ENCODE data around the gene RUNDC1. TPM values are rescaled to one million over a fixed set of nuclear protein-coding genes. Genes with fewer than 3 reads are reported as not detected.

RUNDC1 gene
- total RNA-seq, 4 donors from 2014 or later: 18.1 to 43.8 (median 27.8) TPM

DNA sequence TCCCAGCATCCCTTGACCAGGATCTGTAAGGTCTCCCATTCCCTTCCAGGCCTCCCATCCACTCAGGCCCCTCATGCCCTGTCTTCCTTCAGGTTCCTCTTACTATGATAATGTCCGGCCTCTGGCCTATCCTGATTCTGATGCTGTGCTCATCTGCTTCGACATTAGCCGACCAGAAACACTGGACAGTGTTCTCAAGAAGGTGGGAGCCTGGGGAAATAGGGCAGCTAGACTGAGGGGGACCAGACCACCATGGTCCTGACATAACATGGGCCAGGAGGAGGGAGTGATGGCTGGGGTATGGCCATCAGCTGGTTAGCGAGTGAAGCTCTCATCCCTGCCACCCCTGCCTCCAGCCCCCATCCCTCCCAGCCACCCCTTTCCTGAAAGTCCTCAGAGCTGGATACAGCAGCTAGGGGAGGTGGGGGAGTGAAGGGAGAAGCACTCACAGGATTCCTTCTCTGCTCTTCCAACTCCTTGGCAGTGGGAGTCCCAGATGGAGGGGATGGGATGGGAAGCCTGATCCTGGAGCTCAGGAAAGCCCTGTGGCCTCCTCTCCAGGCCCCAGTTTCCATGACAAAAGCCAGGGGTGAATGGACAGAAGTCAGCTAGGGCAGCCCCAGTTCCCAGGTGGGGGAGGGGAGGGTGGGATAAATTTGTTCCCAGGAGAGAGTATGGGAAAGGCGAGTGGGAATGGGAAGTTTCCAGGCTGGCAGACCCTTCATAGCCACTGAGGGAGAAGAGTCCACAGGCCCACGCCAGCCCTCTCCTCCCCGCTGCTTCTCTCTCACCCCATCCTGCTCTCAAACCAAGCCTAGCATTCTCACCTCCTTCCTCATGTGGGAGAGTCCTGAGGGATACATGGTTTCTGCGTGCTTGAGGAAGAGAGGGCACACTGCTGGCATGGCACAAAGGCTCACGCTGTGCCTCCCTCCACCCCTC is 47.0 kb downstream of the RUNDC1 start:
- no peak overlapping the region for H3K27ac ChIP-seq
- in situ Hi-C loops (cut with MboI; ENCODE audit: low pct_ligation_motif_present in 1 of 4, low pct_unique_long_range_greater_than_20kb in 1 of 4, low sequenced_read_pairs in 3 of 4) (loop anchor here in 1 of 4 donors (25.0 kb wide), 1 partner anchor 310 kb away; no protein-coding TSS in a partner anchor), intact Hi-C loops (cut with DNase I; ENCODE audit: low total_unique reads) (no loop called here)
- peaks cover 3% of the 10 kb centered on the region for H3K27me3 ChIP-seq
- no peak for DNase-seq
- H3K4me1 ChIP-seq: peaks cover 6 to 17% (median 12%) of the 10 kb centered on the region in 4 donors
- TF ChIP-seq POLR2AphosphoS5 (IDR thresholded peaks at IDR 0.05) (no peak), EP300 (IDR thresholded peaks at IDR 0.05; ENCODE audit: low read depth) (no peak), POLR2A (IDR thresholded peaks at IDR 0.05) (no peak)
- TF ChIP-seq, protein P1, sequence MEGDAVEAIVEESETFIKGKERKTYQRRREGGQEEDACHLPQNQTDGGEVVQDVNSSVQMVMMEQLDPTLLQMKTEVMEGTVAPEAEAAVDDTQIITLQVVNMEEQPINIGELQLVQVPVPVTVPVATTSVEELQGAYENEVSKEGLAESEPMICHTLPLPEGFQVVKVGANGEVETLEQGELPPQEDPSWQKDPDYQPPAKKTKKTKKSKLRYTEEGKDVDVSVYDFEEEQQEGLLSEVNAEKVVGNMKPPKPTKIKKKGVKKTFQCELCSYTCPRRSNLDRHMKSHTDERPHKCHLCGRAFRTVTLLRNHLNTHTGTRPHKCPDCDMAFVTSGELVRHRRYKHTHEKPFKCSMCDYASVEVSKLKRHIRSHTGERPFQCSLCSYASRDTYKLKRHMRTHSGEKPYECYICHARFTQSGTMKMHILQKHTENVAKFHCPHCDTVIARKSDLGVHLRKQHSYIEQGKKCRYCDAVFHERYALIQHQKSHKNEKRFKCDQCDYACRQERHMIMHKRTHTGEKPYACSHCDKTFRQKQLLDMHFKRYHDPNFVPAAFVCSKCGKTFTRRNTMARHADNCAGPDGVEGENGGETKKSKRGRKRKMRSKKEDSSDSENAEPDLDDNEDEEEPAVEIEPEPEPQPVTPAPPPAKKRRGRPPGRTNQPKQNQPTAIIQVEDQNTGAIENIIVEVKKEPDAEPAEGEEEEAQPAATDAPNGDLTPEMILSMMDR (IDR thresholded peaks at IDR 0.05): no peak
- WGBS, 2 donors (ENCODE audit: low coverage in 1 of 2): 66 to 72% methylated on average over 5 to 9 of the region's 9 CpGs
- no peak overlapping the region for H3K4me3 ChIP-seq
- no peaks in the 10 kb centered on the region for H3K36me3 ChIP-seq
- H3K9me3 ChIP-seq: no peaks in the 10 kb centered on the region

DNA sequence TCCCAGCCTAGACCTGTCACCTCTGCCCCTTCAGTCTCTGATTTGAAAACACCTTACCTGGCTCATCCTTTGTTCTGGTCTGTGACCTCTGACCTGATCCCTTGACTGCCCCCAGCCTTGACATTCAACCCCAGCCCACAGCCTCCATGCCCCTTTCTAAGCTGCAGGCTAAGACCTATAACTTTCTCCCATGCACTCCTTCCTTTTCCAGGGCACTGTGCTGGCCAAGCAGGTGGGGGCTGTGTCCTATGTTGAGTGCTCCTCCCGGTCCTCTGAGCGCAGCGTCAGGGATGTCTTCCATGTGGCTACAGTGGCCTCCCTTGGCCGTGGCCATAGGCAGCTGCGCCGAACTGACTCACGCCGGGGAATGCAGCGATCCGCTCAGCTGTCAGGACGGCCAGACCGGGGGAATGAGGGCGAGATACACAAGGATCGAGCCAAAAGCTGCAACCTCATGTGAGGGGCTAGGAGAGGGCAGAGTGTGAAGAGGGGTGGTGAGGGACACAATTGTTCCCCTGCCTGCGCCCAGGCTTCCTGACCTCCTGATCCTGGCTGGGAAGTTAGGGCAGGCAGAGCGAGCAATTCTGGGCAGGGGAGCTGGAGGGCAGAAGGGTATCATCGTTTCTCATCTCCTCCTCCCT is 48.0 kb downstream of the RUNDC1 start:
- Histone ChIP-seq H3K36me3 (no peaks in the 10 kb centered on the region), H3K9me3 (no peaks in the 10 kb centered on the region), H3K4me3 (no peak overlapping the region), H3K27ac (no peak overlapping the region), H3K4me1 (peaks cover 0 to 9% (median 7%) of the 10 kb centered on the region in 4 donors), H3K27me3 (no peaks in the 10 kb centered on the region)
- 80 to 87% methylated on average over 3 to 17 of the region's 17 CpGs for WGBS, 2 donors (ENCODE audit: low coverage in 1 of 2)
- in situ Hi-C loops (cut with MboI; ENCODE audit: low pct_ligation_motif_present in 1 of 4, low pct_unique_long_range_greater_than_20kb in 1 of 4, low sequenced_read_pairs in 3 of 4): loop anchor here in 1 of 4 donors (25.0 kb wide), 1 partner anchor 309 kb away; no protein-coding TSS in a partner anchor
- intact Hi-C loops (cut with DNase I; ENCODE audit: low total_unique reads): no loop called here
- no peak for DNase-seq
- TF ChIP-seq POLR2AphosphoS5 (IDR thresholded peaks at IDR 0.05) (no peak), EP300 (IDR thresholded peaks at IDR 0.05; ENCODE audit: low read depth) (no peak), POLR2A (IDR thresholded peaks at IDR 0.05) (no peak)
- TF ChIP-seq, protein P1 (IDR thresholded peaks at IDR 0.05): no peak

DNA sequence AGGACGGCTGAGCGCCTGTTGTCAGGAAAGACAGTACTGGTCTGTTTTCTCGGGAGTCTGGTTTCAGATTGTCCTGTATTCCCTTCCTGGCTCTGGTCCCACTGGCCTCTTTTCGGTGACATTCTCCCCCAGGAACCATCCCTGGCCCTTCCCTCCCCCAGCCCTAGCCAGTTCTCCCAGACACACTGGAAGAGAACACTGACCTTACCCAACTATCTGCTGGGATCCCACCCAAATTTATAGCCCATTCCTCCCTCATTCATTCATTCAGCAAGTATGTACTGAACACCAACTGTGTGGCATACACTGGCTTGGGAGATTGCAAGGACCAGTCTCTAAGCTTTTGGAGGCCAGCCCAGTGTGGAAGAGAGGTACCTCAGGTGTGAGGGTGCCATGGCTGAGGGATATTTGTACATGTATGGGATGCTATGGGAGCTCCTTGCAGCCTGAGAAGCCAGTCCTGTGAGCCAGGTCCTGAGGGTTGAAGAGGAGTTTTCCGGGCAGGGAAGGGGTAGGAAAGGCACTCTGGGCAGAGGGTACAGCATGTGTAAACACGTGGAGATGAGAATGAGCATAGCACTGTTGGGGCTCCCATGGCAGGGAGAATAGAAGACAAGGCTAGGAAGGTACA is 49.9 kb downstream of the RUNDC1 start:
- 66 to 67% methylated on average over 1 to 6 of the region's 6 CpGs for WGBS, 2 donors (ENCODE audit: low coverage in 1 of 2)
- intact Hi-C loops (cut with DNase I; ENCODE audit: low total_unique reads): no loop called here
- TF ChIP-seq, protein P1 (IDR thresholded peaks at IDR 0.05): no peak
- no peak for TF ChIP-seq POLR2A (IDR thresholded peaks at IDR 0.05)
- TF ChIP-seq POLR2AphosphoS5 (IDR thresholded peaks at IDR 0.05): no peak
- no peak for TF ChIP-seq EP300 (IDR thresholded peaks at IDR 0.05; ENCODE audit: low read depth)
- in situ Hi-C loops (cut with MboI; ENCODE audit: low pct_ligation_motif_present in 1 of 4, low pct_unique_long_range_greater_than_20kb in 1 of 4, low sequenced_read_pairs in 3 of 4): loop anchor here in 2 of 4 donors (5.0 to 25.0 kb wide), 2 partner anchors 92 to 307 kb away; no protein-coding TSS in a partner anchor
- H3K27me3 ChIP-seq: no peaks in the 10 kb centered on the region
- DNase-seq: no peak
- no peaks in the 10 kb centered on the region for H3K4me1 ChIP-seq
- H3K36me3 ChIP-seq: no peaks in the 10 kb centered on the region
- peak overlapping the region in 1 of 4 donors; percentile 24 for H3K27ac ChIP-seq
- no peaks in the 10 kb centered on the region for H3K9me3 ChIP-seq
- H3K4me3 ChIP-seq: no peak overlapping the region

DNA sequence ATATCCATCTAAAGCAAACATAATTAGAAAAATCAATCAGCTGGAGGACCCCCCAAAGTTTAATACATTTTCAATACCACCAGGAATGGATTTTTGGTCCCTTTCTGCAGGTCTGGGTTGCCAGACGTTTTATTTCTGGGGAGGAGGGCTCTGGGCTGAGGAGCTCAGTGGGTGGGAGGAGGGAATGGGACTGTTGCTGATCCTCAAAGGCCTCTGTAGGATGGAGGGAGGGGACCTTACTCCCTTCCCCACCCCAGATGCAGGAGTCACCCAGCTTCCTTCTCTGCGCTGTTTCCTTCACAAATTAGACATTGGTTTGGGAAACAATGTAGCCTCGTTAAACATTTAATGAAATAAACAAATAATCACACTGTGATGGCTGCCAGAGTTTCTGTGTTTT is 51.3 kb downstream of the RUNDC1 start:
- DNase-seq: no peak
- intact Hi-C loops (cut with DNase I; ENCODE audit: low total_unique reads) (no loop called here), in situ Hi-C loops (cut with MboI; ENCODE audit: low pct_ligation_motif_present in 1 of 4, low pct_unique_long_range_greater_than_20kb in 1 of 4, low sequenced_read_pairs in 3 of 4) (loop anchor here in 2 of 4 donors (5.0 to 25.0 kb wide), 2 partner anchors 91 to 306 kb away; no protein-coding TSS in a partner anchor)
- no peaks in the 10 kb centered on the region for H3K36me3 ChIP-seq
- H3K27ac ChIP-seq: no peak overlapping the region
- TF ChIP-seq POLR2AphosphoS5 (IDR thresholded peaks at IDR 0.05): no peak
- no peak for TF ChIP-seq POLR2A (IDR thresholded peaks at IDR 0.05)
- no peak for TF ChIP-seq EP300 (IDR thresholded peaks at IDR 0.05; ENCODE audit: low read depth)
- TF ChIP-seq, protein P1 (IDR thresholded peaks at IDR 0.05): no peak
- H3K4me3 ChIP-seq: no peak overlapping the region
- WGBS, 2 donors (ENCODE audit: low coverage in 1 of 2): 85 to 94% methylated on average over 2 to 3 of the region's 3 CpGs
- no peaks in the 10 kb centered on the region for H3K4me1 ChIP-seq
- no peaks in the 10 kb centered on the region for H3K9me3 ChIP-seq
- H3K27me3 ChIP-seq: no peaks in the 10 kb centered on the region
